Lower lobe of right lung (tissue), 2 donors: ENCODE results near the gene RLIM. TPM values are rescaled to one million over a fixed set of nuclear protein-coding genes. Genes with fewer than 3 reads are reported as not detected.

Experiments
- ATAC-seq, 2 donors: fragments of 200-7000 bp; cut with Tn5 transposase; one replicate each; pipeline ENCODE4 v1.9.1; 2020 to 2022; ENCODE audit warnings: mild to moderate bottlenecking in 2 of 2, moderate library complexity in 2 of 2
- DNase-seq: peaks from one replicate; pipeline ENCODE4 v3.0.0-alpha.2; 2020
- H3K27ac ChIP-seq: fragments of 200-600 bp; one replicate; pipeline ENCODE4 v1.8.0; 2022
- H3K27me3 ChIP-seq: fragments of 200-600 bp; one replicate; pipeline ENCODE4 v1.8.0; 2022; ENCODE audit warnings: low read depth
- H3K36me3 ChIP-seq: fragments of 200-600 bp; one replicate; pipeline ENCODE4 v1.8.0; 2022; ENCODE audit warnings: mild to moderate bottlenecking
- H3K4me1 ChIP-seq: fragments of 200-600 bp; one replicate; pipeline ENCODE4 v1.8.0; 2022
- H3K4me3 ChIP-seq: fragments of 200-600 bp; one replicate; pipeline ENCODE4 v1.8.0; 2022; ENCODE audit warnings: mild to moderate bottlenecking
- H3K9me3 ChIP-seq: fragments of 200-600 bp; one replicate; pipeline ENCODE4 v1.8.0; 2022
- intact Hi-C: fragments of 100-400 bp; cut with DNase I; formaldehyde crosslinking; loops from one replicate; pipeline ENCODE4 v1.11.0; 2022
- total RNA-seq: library from RNA; stranded (reverse); fragmentation: NEBNext Ultra II Directional; extraction: Animal tissue kit (Norgen Biotek cat#: 25700); gene quantifications from one replicate; pipeline ENCODE4 v1.2.1, GENCODE V29; 2021
- TF ChIP-seq, protein P1 (sequence below): fragments of 200-600 bp; IDR thresholded peaks from one replicate; pipeline ENCODE4 v1.8.0; 2022; ENCODE audit warnings: antibody characterized with exemption, mild to moderate bottlenecking
- donor health status: DM: no; HTN: yes; CAD: no; lungs with severe emphysema.

Gene RLIM
- total RNA-seq, 1 donor from 2014 or later = 31.7 TPM

DNA sequence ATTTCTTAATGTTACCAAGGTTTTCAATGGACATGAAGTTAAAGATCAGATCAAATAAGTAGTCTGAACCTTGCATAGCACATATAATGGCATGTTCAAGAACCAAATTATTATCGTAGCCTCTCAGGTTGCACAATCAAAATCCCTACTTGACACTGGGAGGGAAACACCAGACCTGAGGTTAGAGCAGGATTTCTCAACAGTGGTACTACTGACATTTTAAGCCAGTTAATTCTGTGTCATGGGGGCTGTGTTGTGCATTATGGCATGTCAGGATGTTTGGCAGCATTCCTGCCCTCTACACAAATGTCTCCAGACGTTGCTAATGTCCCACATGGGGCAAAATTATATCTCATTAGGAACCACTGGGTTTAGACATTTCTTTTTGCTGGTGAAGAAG lies 20.8 kb downstream of the RLIM start:
- intact Hi-C loops = no loop called here
- ATAC-seq = peak in 1 of 2 donors; percentile 52
- peaks cover 52% of the 10 kb centered on the region for H3K36me3 ChIP-seq

DNA sequence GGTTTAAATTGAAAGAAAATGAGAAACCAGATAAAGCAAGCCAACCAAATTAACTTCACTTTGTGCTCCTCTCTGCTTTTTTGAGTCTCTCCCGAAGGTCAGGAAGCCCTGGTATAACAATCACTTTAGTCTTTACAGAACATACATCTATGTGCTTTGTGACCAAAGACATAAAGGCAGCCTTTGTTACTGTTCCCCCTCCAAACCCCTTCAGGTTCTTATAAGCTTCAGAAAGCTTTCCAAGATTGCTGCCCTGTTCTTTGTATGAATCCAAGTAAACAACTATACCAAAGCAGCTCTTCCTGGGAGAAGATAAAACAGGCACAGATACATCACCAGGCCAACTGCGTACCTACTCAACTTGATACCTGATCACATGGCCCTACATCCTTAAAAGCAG lies 28.7 kb downstream of the RLIM start:
- no peak for DNase-seq
- Histone ChIP-seq H3K27me3 (no peaks in the 10 kb centered on the region), H3K9me3 (no peaks in the 10 kb centered on the region), H3K4me3 (no peak overlapping the region), H3K4me1 (no peaks in the 10 kb centered on the region), H3K27ac (no peak overlapping the region), H3K36me3 (peaks cover 8% of the 10 kb centered on the region)
- no peak for ATAC-seq
- intact Hi-C loops = no loop called here
- TF ChIP-seq, protein P1, sequence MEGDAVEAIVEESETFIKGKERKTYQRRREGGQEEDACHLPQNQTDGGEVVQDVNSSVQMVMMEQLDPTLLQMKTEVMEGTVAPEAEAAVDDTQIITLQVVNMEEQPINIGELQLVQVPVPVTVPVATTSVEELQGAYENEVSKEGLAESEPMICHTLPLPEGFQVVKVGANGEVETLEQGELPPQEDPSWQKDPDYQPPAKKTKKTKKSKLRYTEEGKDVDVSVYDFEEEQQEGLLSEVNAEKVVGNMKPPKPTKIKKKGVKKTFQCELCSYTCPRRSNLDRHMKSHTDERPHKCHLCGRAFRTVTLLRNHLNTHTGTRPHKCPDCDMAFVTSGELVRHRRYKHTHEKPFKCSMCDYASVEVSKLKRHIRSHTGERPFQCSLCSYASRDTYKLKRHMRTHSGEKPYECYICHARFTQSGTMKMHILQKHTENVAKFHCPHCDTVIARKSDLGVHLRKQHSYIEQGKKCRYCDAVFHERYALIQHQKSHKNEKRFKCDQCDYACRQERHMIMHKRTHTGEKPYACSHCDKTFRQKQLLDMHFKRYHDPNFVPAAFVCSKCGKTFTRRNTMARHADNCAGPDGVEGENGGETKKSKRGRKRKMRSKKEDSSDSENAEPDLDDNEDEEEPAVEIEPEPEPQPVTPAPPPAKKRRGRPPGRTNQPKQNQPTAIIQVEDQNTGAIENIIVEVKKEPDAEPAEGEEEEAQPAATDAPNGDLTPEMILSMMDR = no peak

More for the DNA sequence above, 20.8 kb downstream of the RLIM start:
- Histone ChIP-seq H3K4me3 (no peak overlapping the region), H3K4me1 (no peaks in the 10 kb centered on the region), H3K9me3 (no peaks in the 10 kb centered on the region), H3K27me3 (no peaks in the 10 kb centered on the region), H3K27ac (no peak overlapping the region)
- no peak for DNase-seq
- TF ChIP-seq, protein P1 = no peak

DNA sequence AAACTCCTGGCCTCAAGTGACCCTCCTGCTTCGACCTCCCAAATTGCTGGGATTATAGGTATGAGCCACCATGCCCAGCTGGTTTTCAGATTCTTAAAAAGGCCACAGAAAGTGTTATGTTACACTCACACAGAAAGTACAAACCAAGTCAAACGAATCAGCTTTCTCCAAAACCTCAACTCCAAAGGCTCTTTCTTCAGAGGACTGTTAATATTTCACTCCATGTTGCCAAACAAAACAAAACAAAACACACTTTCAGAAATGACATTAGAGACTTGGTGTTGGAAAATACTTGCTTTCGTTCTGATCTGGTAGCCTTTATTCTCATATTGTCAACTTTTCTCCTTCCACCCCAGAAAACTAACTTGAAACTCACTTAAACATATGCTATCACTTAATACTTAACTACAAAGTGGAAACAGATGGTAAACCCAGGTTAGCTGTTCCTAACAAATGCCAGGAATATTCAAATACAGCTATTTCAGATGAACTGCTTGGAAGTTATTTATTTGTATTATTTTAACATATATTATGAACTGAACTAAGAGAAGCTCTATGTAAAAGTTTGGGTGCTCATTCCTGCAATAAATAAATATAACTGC lies 34.7 kb downstream of the RLIM start:
- Histone ChIP-seq H3K9me3 (no peaks in the 10 kb centered on the region), H3K4me3 (no peak overlapping the region), H3K27ac (no peak overlapping the region), H3K4me1 (no peaks in the 10 kb centered on the region), H3K36me3 (no peaks in the 10 kb centered on the region), H3K27me3 (no peaks in the 10 kb centered on the region)
- DNase-seq (no peak), ATAC-seq (no peak)
- intact Hi-C loops = no loop called here
- TF ChIP-seq, protein P1 = no peak

DNA sequence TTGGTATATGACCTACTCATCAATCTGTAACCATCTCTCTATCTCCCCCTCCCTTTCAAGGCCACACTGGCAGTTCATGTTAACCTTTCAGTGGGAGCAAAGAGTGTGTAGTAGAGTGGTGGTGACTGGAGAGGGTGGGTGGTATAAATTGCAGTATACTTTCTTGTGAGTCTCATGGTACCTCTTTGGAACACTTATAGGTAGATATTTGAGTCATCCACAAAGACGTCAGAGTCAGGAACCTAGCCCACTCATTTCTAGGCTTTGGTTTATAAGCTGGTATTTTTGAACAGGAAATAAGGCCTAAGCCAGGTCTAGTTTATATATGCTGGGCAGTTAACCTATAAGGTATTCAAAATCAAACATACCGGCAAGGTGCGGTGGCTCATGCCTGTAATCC lies 36.3 kb downstream of the RLIM start:
- Histone ChIP-seq H3K4me3 (no peak overlapping the region), H3K4me1 (no peaks in the 10 kb centered on the region), H3K36me3 (no peaks in the 10 kb centered on the region), H3K9me3 (no peaks in the 10 kb centered on the region), H3K27ac (no peak overlapping the region), H3K27me3 (no peaks in the 10 kb centered on the region)
- intact Hi-C loops = no loop called here
- TF ChIP-seq, protein P1 = no peak
- ATAC-seq (no peak), DNase-seq (no peak)

DNA sequence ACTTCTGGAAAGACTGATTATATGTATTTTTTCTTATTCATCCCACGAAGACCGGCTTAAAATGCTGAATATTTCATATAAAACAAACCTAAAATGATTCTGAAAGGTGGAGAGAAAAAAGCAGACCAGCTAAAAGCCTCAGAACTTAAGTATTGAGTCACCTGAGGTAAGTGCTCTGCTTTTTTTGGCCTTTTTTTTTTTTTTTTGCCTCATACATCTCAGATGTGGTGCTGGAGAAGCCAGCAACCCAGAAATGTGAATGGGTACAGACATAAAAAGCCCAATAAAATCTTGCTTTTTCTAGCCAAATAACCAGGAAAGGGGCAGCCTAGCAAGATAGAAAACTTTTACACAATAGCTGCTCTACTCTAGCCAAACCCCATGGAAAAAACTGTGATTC lies 57.0 kb downstream of the RLIM start:
- Histone ChIP-seq H3K4me3 (no peak overlapping the region), H3K9me3 (no peaks in the 10 kb centered on the region), H3K27ac (no peak overlapping the region), H3K4me1 (no peaks in the 10 kb centered on the region), H3K27me3 (no peaks in the 10 kb centered on the region), H3K36me3 (no peaks in the 10 kb centered on the region)
- intact Hi-C loops = loop anchor here (10.0 kb wide), 1 partner anchor 173 kb away; no protein-coding TSS in a partner anchor
- ATAC-seq (no peak), DNase-seq (no peak)
- TF ChIP-seq, protein P1 = no peak
